ENCODE measurements around the gene TP53TG5. TPM values are rescaled to one million over a fixed set of nuclear protein-coding genes. Genes with fewer than 3 reads are reported as not detected.

Gene TP53TG5
- not detected for total RNA-seq
- long read RNA-seq, partial matches to known transcripts, result 0 of 10 reads
- long read RNA-seq, other reads (novel, unspliced or antisense), result 9 of 10 reads

DNA sequence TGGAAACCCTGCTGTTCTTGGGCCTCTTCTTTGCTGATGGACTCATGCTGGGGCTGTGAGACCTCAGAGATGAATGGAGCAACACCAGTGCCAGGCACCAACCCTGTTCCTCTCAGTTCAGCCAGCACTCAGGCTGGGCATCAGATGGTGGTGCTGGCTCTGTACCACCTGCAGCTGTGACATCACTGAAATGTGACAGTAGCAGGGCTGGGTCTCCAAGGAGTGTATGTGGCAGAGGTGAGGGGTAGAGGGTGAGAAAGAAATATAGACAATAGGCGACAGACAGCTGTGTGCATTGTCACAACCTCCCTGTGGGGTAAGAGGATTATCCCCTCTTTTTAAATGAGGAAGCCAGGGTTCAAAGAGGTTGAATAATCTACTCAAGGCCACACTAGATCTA is at the start of gene TP53TG5:
TP53TG5 (minus strand) TSS at position 135 of the 400 bp plus-strand sequence; CDS start at position 46, 89 bp downstream.
- no peak for ATAC-seq
- no peak for DNase-seq
- H3K36me3 ChIP-seq, result no peaks in the 10 kb centered on the region
- H3K4me1 ChIP-seq, result peaks cover 14% of the 10 kb centered on the region
- H3K9me3 ChIP-seq, result no peaks in the 10 kb centered on the region
- no peaks in the 10 kb centered on the region for H3K27me3 ChIP-seq (ENCODE audit: low read depth)
- no peak within 1 kb of the TSS for H3K27ac ChIP-seq
- intact Hi-C loops (cut with DNase I), result no loop called here
- H3K4me3 ChIP-seq, result no peak within 1 kb of the TSS
- TF ChIP-seq, protein P1, sequence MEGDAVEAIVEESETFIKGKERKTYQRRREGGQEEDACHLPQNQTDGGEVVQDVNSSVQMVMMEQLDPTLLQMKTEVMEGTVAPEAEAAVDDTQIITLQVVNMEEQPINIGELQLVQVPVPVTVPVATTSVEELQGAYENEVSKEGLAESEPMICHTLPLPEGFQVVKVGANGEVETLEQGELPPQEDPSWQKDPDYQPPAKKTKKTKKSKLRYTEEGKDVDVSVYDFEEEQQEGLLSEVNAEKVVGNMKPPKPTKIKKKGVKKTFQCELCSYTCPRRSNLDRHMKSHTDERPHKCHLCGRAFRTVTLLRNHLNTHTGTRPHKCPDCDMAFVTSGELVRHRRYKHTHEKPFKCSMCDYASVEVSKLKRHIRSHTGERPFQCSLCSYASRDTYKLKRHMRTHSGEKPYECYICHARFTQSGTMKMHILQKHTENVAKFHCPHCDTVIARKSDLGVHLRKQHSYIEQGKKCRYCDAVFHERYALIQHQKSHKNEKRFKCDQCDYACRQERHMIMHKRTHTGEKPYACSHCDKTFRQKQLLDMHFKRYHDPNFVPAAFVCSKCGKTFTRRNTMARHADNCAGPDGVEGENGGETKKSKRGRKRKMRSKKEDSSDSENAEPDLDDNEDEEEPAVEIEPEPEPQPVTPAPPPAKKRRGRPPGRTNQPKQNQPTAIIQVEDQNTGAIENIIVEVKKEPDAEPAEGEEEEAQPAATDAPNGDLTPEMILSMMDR (IDR thresholded peaks at IDR 0.05), result no peak

- no peak for DNase-seq
- Histone ChIP-seq H3K36me3 (peaks cover 42% of the 10 kb centered on the region), H3K4me1 (no peaks in the 10 kb centered on the region), H3K27me3 (ENCODE audit: low read depth) (no peaks in the 10 kb centered on the region), H3K9me3 (no peaks in the 10 kb centered on the region), H3K27ac (no peak overlapping the region), H3K4me3 (no peak overlapping the region)
- intact Hi-C loops (cut with DNase I), result no loop called here
- ATAC-seq, result peak; percentile 34 to 55
- TF ChIP-seq, protein P1 (IDR thresholded peaks at IDR 0.05), result no peak
Observed at GRCh38 chr20:45427236-45428149, 49.4 kb upstream of the TP53TG5 start.

GRCh38 chr20:45426320-45427016 is 48.3 kb upstream of the TP53TG5 start:
- Histone ChIP-seq H3K4me3 (no peak overlapping the region), H3K27ac (no peak overlapping the region), H3K9me3 (no peaks in the 10 kb centered on the region), H3K27me3 (ENCODE audit: low read depth) (no peaks in the 10 kb centered on the region), H3K36me3 (peaks cover 52% of the 10 kb centered on the region), H3K4me1 (no peaks in the 10 kb centered on the region)
- TF ChIP-seq, protein P1 (IDR thresholded peaks at IDR 0.05), result no peak
- intact Hi-C loops (cut with DNase I), result no loop called here
- ATAC-seq (no peak), DNase-seq (no peak)

GRCh38 chr20:45425561-45425960 is 47.4 kb upstream of the TP53TG5 start:
- TF ChIP-seq, protein P1 (IDR thresholded peaks at IDR 0.05), result no peak
- DNase-seq (no peak), ATAC-seq (no peak)
- Histone ChIP-seq H3K4me3 (no peak overlapping the region), H3K4me1 (no peaks in the 10 kb centered on the region), H3K27ac (no peak overlapping the region), H3K9me3 (no peaks in the 10 kb centered on the region), H3K27me3 (ENCODE audit: low read depth) (no peaks in the 10 kb centered on the region), H3K36me3 (peaks cover 61% of the 10 kb centered on the region)
- intact Hi-C loops (cut with DNase I), result no loop called here

DNA sequence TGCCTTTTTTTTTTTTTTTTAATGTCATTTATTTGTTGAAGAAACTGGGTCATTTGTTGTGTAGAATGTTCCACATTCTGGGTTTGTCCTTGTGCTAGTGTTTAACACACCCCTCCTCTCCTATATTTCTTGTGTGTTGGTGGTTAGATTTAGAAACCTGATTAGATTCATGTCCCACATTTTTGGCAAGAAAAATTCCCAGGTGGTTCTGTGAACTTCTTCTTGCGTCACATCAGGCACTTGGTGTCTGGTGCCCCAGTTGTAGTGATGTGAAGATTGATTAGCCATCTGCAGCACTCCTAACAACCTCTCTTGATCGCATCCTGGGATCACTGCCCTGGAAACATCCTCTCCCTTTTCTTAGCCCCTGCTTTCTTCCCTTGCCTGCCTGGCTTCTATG is 45.6 kb upstream of the TP53TG5 start:
- peaks cover 79% of the 10 kb centered on the region for H3K36me3 ChIP-seq
- intact Hi-C loops (cut with DNase I), result no loop called here
- DNase-seq, result no peak
- no peak overlapping the region for H3K27ac ChIP-seq
- TF ChIP-seq, protein P1 (IDR thresholded peaks at IDR 0.05), result no peak
- H3K9me3 ChIP-seq, result no peaks in the 10 kb centered on the region
- H3K4me3 ChIP-seq, result no peak overlapping the region
- peaks cover 7% of the 10 kb centered on the region for H3K4me1 ChIP-seq
- ATAC-seq, result no peak
- H3K27me3 ChIP-seq (ENCODE audit: low read depth), result no peaks in the 10 kb centered on the region
